Fibroblast of skin of right quadriceps (primary cell): Measurements from ENCODE around the gene ARHGAP8.
"Not testable (repeated sequence)": the region's sequence is repeated elsewhere in the genome, so short reads cannot be mapped to it uniquely, and the experiment has no call there.

Experiments used
- DNase-seq: peaks from one replicate; pipeline ENCODE4 v3.0.0-alpha.2; 2013

Gene ARHGAP8

DNA sequence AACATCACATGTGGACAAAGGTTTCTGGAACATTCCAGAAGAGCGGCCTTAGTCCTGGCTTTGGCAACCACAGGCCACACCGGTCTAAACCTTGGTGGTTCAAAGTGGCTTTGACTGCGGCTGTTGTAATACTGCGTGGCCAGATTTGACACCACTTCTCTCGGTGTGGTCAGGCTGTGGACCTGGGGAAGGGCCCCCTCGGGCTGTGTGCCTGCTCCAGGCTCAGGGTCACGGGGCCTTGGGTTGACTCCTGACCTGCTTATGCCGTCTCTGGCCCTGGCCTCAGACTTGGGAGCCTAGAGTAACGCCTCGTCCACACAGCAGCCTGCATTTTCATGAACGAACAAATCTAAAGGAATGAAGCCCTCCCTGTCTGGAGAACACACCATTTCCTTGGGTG lies 139.4 kb downstream of the ARHGAP8 start:
- DNase-seq, result no peak

DNA sequence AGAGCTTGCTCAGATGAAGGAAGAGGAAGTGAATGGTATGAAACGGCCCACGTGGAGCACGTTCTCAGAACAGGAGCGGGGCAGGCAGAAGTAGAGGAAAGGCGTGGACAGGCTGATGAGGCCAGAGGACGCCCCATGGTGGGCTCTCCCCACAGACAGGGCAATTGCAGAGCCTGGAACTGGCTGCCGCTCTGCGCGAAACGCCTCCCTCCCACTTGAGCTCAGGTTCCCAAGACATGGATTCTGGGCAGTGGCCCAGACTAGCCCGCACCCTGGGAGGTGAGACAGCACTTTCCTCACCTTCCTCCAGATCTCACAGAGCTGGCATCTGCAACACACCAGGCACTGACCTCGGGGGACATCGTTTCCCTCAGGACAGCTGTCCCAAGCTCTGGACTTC lies 139.9 kb downstream of the ARHGAP8 start:
- no peak for DNase-seq

DNA sequence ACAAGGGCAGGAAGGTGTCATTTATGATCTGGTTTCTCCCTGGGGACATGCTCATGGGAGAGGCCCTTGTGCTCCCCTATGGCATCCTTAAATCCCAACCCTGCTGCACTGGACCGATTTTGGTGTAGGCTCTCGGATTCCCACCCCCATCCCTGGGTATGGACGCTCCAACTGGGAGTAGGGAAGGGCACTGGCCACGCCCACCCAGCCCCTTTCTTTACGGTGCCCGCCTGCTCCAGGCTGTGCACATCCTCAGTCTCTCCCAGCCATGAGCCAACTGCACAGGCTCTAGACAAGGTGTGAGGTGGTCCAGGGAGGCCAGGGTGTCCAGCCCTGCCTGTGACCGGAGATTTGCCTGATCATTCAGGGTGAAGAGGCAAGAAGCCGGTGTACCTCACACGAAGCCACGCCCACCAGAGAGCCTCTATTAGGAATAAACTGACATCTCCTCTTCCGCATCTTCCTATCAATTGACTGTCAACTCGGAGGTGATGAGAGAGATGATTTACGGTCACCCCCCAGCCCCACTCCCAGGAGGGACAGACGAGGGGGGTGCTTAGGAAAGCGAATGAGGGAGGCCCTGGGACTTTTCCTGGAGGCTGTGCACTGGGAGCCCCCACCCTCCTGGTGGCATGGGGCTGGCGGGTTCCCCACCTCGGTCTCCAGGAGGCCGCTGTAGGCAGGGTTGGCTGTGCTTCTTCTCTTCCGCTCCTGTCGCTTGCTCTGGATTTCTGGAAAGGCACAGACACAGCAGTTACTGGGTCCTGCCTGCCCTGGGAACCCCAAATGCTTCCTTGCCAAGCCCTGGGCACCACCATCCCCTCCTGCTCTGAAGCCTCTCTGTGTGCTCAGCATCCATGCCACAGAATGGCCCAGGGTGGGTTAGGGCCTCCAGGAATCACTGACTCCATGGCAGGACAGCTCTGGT lies 140.7 kb downstream of the ARHGAP8 start:
- no peak for DNase-seq

DNA sequence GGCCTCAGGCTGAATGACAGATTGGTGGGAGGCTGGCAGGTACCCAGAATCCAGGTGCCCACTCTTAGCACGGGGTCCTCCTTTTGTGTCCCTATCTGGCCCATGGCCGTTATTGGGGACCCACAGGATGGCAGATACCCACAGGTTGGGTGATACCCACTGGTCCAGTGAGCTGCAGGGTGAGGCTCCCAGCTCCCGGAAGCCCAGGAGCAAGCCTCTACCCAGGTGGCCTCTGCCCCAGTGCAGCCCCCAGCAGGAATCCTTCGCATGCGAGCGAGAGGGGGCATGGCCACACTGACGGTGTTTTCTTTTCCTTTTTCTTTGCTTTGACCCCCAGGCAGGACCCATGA lies 141.3 kb downstream of the ARHGAP8 start:
- DNase-seq, result no peak

DNA sequence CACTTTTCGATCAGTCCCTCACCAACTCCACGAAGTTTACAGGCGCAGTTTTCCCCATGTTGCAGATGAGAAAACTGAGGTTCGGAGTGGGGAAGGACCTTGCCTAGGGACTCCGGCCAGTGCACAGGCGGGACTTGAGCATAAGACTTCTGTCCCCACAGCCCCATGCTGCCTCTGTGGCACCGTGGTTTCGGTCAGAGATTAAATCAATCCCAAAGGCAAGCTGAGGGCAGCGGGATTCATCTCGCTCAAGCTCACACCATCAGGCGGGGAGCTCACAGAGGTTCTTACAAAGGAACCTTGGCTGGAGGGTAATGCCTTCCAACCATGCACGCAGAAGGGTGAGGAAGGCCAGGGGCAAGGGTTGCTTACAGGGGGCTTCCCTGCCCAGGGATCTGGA lies 141.9 kb downstream of the ARHGAP8 start:
- DNase-seq, result no peak

DNA sequence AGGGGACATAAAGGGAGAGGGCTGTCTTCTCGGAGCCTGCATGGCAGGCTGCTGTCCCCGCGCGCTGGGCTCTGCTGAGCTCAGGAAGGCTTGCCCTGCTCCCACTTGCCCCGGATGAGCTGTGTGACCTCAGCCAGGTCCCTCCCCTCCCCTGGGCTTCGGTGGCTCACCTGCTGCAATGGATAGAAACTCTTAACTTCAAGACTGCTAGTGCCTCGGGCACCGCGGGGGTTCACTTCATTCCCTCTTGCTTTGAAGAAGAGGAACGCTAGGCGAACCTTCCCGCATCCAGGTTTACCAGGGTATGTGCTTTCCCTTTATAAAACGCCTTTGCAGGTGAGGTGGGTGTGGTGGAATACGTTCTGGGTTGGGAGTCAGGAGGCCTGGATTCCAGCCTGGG lies 142.4 kb downstream of the ARHGAP8 start:
- DNase-seq, result no peak

DNA sequence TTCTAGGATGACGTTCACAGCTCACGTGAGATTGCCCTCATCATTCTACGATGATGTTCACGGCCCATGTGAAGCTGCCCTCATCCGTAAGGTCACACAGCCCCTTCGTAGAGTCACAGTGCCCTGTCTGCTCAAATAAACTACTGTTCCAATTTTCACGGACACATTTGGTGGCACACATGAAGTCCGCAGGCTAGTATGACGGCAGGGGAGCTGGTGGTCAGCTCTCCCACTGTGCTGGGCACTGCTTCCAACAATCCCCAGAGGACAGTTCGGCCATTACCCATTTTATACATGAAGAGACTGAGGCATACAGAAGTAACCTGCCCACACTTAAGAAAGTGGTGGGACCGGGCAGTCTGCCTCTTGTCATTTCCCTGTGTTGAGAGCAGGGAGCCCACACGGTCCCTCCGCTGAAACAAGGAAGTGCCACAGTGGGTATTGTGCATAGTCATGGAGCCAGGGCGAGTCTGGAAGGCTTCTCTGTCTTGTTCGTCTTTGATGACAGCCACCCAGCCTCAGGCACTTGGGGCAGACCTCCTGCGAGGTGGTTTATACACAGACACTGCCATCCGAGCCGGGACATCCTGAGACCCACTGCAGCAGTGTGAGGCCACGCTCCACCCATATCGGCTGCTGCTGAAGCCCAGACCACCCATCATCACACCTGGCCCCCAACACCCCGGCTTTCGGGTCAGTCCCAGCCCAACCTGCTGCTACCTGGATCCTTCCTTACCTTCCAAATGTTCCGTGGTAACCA lies 143.1 kb downstream of the ARHGAP8 start:
- DNase-seq, result no peak

DNA sequence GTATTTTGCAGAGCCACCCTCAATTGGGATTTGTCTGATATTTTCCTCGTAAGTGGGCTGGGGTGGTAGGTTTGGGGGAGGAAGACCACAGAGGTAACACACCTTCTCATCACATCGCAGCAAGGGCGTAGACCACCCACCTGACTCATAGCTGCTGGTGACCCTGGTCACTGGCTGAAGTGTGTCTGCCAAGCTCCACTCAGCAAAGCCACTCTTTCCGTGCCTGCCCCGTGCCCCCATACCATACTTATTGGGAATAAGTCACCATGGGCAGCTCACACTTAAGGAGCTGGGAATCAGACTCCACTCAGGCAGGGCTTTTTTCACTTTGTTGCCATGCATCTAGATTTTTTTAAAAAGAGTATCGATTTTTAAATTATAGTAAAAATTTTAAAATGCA lies 145.9 kb downstream of the ARHGAP8 start:
- DNase-seq, result no peak

DNA sequence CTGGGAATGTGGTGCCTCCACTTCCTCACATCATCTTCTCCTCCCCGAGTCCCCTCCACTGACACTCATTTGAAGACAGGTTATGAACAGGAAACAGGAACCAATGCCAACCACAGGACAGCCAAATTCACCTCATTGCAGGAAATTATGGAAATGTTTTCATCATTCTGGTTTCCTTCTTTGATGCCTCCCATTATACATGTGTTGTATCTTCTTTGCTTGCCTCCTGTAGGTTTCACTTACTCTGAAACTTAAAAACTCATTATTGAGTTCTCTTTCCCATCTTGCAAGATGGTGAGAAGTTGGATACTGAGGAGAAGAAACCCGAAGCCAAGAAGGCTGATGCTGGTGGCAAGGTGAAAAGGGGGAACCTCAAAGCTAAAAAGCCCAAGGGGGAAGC lies 148.9 kb downstream of the ARHGAP8 start:
- DNase-seq, result no peak

DNA sequence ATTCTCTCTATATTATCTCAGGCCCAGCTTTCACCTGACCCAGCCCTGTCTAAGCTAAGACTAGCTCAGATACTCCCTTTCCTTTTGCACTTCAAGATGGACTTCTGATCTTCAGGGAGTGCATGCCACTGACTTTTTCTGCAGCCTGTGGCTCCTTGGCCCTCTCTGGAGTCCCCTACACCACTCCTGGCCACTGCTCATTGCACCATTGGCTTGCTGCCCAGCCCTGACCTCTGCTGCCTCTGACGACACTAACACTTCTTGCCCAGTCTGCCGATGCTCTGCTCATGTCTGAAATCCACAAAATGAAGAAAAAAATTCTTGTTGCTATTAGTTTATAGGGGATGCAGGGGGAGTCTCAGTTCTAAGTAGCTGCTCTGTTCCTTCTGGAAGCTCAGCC lies 150.8 kb downstream of the ARHGAP8 start:
- DNase-seq, result not testable (repeated sequence)

DNA sequence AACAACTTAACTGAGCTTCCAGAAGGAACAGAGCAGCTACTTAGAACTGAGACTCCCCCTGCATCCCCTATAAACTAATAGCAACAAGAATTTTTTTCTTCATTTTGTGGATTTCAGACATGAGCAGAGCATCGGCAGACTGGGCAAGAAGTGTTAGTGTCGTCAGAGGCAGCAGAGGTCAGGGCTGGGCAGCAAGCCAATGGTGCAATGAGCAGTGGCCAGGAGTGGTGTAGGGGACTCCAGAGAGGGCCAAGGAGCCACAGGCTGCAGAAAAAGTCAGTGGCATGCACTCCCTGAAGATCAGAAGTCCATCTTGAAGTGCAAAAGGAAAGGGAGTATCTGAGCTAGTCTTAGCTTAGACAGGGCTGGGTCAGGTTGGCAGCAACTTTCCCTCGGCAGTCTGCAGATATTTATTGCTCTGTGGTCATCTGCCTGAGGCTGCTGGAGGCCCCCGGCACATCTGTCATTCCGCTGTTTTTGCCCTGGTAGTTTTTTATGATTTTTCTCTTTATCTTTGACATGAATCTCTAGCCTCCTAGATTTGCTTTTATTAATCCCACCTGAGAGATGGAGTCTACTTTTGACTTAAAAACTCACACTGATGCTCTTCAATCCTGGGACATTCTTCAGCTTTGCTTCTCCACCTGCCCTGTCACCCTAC lies 152.2 kb downstream of the ARHGAP8 start:
- not testable (repeated sequence) for DNase-seq

DNA sequence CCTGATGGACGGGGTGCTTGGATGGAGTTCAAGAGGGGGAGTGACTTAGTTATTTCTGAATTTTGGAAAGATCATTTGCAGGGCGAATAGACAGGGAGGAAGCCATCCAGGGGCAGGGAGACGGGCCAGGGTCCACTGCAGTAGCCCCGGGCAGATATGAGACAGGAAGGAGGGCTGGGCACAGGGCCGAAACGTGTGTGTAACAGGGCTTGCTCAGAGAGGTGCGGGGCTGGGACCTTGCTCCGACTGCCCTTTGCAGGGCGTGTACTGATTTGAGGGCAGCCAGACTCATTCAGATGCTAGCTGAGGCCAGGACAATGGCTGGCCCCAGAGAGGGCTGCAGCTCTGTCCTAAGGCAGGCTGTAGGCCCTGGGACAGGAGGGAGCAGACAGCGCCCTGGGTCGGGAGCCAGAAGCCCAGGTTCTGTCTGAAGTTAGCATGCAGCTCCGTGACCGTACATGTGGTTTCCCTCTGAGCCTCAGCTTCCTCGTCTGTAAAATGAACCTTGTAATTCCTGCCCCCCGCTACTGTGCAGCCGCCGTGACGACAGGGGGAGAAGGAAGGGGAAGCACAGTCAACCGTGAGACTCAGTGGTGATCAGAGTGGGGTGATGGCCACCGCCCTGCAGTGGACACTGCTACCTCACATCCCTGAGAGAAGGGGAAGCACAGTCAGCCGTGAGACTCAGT lies 154.0 kb downstream of the ARHGAP8 start:
- no peak for DNase-seq

DNA sequence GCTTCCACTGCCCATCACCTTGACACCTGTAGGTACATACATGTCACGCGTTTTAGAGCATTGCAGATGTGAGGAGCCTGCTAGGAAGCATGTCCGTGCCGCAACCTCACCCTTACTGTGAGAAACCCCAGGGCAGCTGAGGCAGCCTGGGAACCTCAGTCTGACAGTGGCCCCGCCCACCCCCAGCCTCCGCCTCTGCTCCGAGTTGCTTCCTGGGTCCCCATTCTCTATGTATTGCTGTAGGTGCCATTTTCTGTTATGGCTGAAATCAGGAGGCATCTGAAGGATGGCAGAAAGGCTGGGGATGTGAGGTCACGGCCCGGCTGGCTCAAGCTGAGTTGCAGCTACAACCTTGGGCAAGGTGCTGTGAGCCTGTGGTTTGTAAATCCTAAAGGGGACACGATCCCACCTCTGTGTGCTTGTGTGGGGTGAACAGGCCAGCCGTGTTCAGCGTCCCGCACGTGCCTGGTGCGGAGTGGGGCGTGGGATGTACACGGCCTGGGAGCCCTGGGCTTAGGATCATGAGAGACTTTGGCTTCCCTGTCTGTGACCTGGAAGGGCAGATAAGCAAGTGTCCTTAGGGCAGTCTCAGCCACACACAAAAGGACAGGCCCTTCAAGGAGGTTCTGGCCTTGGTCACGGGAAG lies 154.7 kb downstream of the ARHGAP8 start:
- DNase-seq, result no peak

DNA sequence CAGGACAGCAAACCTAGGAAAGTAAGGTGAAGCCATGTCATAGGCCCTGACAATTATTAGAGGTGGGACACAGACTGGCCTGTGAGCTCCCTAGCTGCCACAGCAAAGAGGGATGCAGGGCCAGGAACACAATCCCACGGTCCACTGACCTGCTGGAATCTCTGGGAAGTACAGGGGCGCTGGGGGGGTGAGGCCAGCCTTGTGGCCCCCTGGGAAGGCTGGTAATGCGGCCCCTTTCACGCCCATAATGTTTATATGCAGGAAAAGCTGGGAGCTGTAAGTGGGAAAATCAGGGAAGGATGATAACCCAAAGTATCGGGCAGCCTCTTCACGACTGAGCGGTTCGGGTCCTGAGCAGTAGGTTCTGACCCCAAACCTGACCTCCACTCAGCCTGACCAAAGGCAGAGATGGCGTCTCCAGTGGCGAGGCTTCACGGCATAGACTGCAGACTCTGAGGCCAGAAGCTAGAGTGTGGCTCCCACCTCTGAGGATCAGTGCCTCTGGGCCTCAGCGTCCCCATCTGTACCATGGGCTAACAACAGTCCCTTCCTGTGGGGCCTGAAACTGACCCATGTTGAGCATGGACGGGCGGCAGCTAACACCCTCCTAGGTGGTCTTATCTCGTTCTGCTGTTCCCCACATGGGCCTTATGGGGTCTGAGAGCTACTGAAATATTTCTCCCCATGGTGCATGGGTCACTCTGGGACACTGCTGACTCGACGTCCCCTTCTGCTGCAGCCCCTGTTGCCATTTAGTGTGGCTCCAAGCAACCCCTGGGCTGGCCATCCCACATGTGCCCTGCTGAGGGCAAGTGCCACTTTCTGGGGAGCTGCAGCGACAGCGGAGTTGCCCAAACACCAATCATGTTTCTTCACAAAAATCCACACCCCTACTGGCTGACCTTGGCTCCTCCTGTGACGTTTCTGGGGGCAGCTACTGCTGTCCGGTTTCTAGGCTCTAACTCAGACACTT lies 155.7 kb downstream of the ARHGAP8 start:
- no peak for DNase-seq

DNA sequence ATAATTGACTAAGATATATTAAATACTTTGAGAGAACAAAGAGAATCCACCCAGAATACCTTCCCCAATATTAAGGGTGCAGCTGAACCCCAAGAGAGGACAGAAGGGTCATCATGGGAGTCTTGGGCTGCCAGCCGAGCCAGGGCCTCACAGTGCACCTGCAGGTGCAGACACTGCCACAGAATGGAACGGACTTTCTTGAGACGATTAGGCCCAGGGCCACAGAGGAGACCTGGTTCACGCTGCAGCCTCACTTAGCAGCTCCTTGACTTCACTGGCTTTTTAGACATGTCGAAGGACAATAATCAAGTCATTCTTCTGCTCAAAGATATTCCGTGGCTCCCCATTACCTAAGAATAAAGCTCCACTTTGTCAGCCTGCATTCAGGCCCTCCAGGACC lies 156.9 kb downstream of the ARHGAP8 start:
- DNase-seq, result no peak
